A204.1 (cell line): Measurements from ENCODE around the gene NT5C1A.

ENCODE experiments used
- FAIRE-seq: peaks from 2 replicates; lab custom pipeline; 2012; peaks lifted over from hg19 to GRCh38; lab: Jason Lieb, UNC

The NT5C1A gene

DNA sequence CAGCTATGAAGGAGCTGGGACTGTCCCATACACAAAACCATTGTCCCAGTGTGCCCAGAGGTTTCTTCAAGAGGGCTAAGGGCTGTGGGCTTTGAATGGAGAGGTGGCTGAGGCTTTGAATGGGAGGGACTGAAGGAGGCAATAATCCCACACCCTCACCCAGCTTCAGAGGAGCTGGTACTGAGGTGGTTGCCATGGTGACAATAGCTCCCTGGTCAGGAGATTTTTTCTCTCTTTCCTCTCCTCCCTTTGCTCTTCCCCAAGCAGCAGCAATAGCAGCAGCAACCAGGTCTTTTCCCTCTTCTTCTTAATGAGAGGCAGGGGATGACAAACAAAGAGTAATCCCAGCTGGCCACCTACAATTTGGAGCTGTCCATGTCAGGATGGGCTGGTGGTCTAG, 17.7 kb upstream of the NT5C1A start:
- FAIRE-seq: no peak

- no peak for FAIRE-seq
Measured at GRCh38 chr1:39689214-39689613, 17.3 kb upstream of the NT5C1A start.

DNA sequence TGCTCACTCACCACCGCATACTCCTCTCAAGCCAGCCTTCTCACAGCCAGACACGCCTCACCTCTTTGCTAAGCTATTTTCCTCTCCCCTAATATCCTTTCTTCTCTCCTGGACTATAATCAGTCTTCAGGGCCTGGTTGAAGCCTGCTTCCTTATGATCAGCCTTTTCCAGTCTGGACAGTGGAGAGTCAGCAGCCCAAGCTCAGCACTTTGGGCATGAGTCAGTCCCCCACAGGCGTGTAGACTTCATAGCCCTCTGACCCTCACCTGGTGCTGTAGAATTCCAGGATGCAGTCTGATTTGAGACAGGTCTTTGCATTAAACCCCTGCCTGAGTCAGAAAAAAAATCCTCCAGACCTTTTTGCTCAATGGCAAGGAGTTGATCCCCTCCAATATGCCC, 16.8 kb upstream of the NT5C1A start:
- FAIRE-seq: no peak

GRCh38 chr1:39687243-39687642, 15.3 kb upstream of the NT5C1A start:
- FAIRE-seq: no peak

GRCh38 chr1:39685071-39685470, 13.2 kb upstream of the NT5C1A start:
- FAIRE-seq: no peak

GRCh38 chr1:39684313-39684664, 12.4 kb upstream of the NT5C1A start:
- no peak for FAIRE-seq

DNA sequence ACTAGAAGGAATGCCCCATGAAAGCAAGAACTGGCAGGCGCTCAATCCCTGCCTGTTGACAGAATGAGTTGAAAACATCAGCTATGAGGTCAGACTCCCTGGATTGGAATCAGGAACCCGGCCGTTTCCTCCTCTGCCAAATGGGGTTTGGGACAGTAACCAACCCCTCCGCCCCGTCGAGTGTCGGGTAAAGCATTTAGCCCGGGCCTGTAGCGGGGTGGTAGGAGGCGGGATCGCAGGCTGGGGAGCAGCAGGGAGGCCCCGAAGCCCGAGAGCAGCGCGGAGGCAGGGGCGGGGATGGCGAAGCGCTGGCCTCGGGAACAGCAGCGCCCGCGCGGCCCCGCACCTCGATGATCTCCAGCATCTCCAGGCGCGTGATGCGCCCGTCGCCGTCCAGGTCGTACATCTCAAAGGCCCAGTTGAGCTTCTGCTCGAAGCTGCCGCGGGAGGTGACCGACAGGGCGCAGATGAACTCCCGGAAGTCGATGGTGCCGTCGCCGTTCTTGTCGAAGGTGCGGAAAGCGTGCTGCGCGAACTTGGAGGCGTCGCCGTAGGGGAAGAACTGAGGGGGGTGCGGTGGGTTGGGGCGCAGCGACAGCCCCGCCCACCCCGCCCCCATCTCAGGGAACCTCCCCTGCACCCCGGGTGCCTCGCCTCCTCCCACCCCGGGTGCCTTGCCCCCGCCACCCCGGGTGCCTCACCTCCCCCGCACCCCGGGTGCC, 11.8 kb upstream of the NT5C1A start:
- FAIRE-seq: no peak

- FAIRE-seq: no peak
Measured at GRCh38 chr1:39681999-39682398, 10.1 kb upstream of the NT5C1A start.

DNA sequence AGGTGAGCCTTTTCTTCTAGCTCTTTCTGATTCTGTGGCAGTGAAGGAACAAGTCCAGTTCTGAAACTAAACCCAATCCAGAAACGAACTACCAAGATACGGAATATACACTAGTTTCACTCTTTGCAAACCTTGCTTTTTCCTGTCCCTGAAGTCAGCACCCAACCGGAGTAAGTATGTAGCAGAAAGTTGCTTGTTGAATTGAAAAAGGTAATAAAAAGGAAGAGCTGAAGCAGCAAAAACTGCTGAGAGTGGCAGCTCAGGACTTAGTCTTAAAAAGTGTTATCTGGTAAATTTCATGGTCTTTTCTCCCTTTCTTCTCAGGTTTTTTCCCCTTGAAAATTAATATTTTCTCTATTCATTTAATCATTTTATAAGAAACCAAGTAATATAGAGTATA, 9.4 kb upstream of the NT5C1A start:
- no peak for FAIRE-seq

DNA sequence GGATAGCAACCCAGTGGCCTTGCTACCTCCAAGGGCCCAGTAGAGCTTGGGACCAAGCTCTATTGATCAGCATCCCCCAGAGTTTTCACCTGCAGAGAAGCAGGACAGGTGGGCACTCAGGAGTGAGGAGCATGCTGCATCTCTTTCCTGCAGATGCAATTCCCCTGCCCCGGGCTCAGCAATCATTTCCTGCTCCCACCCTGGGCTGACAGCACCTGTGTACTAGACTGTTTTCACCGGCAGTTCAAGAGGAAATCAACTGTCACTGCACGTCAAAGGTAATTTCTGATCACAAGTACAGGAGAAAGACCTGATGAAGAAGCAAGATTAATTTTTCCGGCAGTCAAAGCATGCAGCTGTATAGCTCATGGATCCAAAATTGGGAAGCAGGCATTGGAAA, 8.8 kb upstream of the NT5C1A start:
- FAIRE-seq: no peak

DNA sequence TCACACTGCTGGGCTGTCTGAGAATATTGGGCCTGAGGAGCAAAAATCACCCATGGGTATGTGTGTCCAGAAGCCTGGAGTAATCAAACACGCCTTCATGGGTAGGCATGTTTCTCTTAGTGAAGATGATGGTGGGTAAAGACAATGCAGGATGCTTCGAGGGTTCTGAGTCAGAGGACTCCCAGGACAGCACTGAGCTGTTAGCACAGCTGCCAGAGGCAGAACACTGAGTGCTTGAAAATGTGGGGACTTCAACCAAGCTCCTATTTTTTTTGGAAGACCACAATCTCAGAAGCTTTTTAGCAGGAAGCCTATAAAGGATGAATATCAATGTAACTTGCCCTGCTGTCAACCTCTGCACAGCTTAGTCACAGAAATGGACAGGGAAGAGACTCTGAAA, 7.9 kb upstream of the NT5C1A start:
- no peak for FAIRE-seq

DNA sequence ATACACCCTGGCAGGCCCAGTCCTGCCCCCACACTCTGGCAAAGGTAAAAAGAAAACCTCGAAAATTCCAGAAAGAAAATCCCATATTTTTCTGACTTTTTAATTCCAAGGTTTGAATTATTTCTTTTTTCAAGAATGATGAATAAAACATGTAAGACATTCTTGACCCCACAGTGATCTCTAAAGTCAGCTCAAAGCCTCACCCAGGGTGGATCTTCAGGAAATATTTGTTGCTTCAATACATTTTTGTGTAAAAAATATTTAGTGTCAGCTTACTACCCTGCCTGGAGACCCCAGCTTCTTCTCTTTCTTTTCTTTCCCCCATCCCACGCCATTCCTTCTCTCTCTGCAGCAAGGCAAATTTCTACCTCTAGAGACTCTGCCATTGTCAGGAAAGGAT, 7.0 kb upstream of the NT5C1A start:
- no peak for FAIRE-seq

- no peak for FAIRE-seq
Measured at GRCh38 chr1:39677645-39678044, 5.7 kb upstream of the NT5C1A start.

- FAIRE-seq: no peak
Measured at GRCh38 chr1:39676948-39677548, 5.1 kb upstream of the NT5C1A start.

DNA sequence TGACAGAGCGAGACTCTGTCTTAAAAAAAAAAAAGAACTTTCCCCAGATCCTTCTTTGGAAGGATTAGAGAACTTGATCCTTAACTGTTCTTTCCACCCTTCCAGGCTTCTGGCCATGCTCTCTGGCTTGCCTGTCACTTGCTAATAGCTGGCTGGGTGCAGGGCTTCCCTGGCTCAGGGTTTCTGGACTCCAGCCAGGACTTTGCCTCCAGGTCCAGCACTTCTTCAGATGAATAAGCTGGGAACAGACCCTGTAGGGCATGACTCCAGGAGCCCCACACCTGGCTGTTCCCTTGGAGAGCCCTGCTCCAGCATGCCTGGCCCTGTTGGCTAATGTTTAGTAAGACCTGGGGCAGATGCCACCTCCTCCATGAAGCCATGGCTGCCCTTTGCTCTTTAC, 3.3 kb upstream of the NT5C1A start:
- no peak for FAIRE-seq

- FAIRE-seq: no peak
Measured at GRCh38 chr1:39673215-39673614, 1.3 kb upstream of the NT5C1A start.

GRCh38 chr1:39672551-39672947, 642 bp upstream of the NT5C1A start:
- no peak for FAIRE-seq

- FAIRE-seq: no peak
Measured at GRCh38 chr1:39671433-39671792, 494 bp downstream of the NT5C1A start.

GRCh38 chr1:39670689-39671088, 1.2 kb downstream of the NT5C1A start:
- FAIRE-seq: no peak

DNA sequence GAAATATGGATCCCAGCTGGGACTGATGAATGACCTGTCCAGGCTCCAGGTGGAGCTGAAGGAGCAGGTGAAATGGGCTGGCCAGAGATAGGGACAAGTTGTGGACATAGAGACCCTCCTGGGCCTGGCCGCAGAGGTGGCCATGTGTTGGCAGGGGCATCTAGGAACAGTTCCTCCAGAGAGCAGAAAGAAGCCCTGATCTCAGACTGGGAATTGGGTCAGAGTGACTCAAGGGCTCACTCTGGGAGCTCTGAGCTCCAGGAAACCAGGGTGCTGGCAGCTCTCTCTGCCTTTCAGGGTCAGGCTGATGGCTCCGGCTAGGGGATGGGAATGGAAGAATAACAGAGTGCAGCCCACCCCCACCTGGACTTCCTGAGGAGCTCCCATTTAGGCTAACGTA, 3.0 kb downstream of the NT5C1A start:
- FAIRE-seq: no peak

GRCh38 chr1:39668111-39668510, 3.8 kb downstream of the NT5C1A start:
- FAIRE-seq: no peak

DNA sequence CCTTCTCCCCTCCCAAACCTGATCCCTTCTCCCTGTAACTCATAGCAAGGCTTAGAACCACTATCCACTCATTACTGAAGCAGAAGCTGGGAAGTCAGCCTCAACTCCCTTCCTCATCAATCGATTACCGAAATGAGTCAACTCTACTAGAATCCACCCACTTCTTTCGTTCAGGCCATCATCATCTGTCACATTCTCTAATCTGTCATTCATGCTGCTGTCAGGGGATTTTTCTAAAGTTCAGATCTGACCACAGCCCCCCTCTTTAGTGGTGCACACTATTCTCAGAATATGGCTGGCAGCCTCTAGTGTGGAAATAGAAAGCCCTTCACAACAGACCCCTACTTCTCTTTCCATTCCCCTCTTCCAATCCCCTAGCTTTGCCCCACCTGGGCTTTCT, 5.1 kb downstream of the NT5C1A start:
- FAIRE-seq: no peak

DNA sequence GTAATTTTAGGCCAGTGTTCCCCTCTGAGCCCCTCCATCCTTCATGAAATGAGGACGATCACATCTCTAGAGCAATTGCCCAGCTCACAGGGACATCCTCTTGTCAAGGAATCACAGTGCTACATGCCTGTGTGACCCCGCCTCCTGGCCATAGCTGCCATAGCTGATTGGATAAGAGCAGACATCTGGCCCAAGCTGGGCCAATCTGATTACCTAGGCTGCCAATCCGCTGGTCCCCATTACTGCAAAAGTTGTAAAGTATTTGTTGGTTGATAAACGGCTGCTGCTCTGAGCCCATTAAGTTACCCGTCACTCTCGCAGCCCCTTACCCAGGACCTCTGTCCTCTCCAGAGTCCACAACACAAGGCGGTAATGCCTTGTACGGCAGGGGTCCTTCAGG, 8.3 kb downstream of the NT5C1A start:
- no peak for FAIRE-seq

DNA sequence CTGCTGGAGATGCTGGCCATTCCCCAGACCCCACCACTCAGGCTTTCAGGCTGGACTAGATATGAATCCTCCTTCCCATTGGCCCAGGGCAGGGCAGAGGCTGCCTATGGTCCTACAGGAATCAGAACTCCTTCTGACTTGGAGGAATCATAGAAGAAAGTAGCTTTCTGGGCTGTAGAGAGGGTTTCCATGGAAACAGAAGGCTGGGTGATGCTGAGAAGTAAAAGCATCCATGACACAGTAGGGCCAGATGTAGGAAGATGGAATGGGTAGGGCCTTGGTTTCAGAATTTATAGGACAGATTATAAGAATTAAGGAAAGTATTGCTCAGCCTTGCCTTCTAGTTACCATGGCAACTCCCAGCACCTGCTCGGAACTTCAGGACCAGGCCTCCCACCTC, 9.0 kb downstream of the NT5C1A start:
- FAIRE-seq: no peak

DNA sequence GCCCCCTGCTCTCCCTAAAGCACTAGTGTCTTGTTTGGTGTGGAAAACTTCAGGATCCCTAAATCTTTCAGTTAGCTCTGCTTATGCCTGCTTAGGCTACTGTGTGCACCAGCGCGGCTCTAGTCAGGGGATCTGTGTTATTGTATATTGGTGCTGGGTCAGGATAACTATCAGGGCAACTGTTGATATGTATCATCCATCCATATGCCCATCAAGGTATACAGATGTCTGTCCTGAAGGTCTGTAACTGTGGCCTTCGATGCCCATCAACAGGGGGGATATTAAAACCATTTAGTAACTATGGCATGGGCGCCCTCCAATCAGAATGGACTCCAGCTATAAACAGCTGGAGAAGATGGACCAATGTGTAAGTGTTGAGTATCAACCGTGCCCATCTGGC, 12.4 kb downstream of the NT5C1A start:
- FAIRE-seq: no peak
